IPS DF 19.7 (cell line): ENCODE measurements around the gene ZCCHC12.
"Not testable (repeated sequence)": the region's sequence is repeated elsewhere in the genome, so short reads cannot be mapped to it uniquely, and the experiment has no call there.

Source experiments
- DNase-seq: peaks from one replicate; pipeline ENCODE4 v3.0.0-alpha.2; 2013; ENCODE audit warnings: low read depth, low spot score

Gene ZCCHC12

DNA sequence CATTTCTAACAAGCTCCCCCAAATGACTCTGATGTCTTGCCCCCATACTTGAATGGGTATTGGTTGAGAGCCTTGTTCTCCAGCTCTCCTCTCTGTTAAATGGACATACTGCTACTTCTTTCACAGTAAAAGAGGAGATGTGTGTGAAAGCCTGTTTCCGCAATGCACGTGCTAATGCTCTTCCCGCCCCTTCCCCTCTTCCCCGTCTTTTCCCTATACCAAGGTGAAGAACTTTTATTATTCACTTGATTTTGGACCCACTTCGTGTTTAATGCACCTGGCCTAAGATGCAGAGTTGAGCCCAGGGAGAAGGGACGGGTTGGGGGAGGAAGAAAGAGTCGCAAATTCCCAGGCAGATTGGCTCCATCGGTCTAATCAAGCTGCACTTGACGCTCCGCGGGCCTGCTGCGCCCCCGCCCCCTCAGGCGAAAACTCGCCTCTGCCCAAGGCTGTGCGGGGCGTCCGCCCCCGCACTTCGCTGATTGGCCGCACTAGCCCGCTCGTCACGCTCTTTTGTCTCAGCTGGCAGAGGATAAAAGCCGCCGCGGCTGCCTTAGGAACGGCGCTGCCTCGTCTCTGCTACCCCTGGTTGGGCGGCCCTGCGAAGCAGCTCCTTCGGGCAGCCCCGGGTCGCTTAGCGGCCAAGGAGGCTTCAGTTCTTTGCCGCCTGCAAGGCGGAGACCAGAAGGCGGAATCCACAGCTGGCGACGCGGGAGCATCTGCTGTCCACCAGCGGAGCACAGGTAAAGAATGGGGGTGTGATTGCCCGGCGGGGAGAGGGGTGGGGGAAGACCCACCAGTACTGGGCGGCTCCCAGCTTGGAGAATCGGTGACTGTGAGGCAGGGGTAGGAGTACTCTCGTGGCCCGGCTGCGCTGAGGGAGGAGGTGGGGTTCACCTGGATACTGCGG, at the start of gene ZCCHC12:
TSS of gene ZCCHC12 (plus strand) at position 562 of the 910 bp plus-strand sequence. CDS start 1,421 bp downstream, outside the sequence.
- no peak for DNase-seq

GRCh38 chrX:118779581-118779980, 44.0 kb upstream of the ZCCHC12 start:
- no peak for DNase-seq

- DNase-seq = no peak
Observed at GRCh38 chrX:118780509-118780908, 43.1 kb upstream of the ZCCHC12 start.

- no peak for DNase-seq
Observed at GRCh38 chrX:118780911-118781310, 42.7 kb upstream of the ZCCHC12 start.

DNA sequence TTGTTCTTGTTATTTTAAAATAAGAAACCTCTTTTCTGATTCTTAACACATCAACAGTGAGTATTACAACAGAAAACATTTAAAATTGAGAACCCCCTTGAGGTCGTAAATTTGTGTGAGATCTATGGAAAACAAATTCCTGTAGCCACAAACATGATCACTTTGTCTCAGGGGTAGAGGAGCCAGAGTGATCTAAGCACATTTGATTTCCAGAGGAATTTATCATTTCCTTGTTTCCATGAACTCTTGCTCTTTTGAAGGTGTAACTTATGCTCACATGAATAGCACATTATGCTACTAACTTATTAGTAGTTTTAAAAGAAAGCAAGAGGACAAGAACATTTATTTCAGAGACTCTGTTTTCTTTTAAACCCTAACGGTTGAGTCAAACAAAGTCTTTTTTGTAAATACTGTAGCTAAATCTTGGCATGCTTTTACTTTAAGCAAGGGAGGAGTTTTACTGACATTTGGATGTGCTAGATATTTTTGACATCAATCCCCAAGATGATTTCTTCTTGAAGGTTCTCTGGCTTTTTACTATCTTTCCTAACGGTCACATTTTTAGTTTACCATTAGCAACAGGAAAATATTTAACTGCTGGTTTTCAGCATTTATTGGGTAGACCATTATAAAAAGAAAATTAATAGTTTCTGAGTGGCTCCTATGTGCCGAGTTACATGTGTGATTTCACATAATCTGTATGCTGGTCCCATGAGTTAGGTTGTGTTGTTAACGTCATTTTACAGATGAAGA, 27.9 kb upstream of the ZCCHC12 start:
- DNase-seq = no peak

GRCh38 chrX:118802857-118803256, 20.8 kb upstream of the ZCCHC12 start:
- no peak for DNase-seq

GRCh38 chrX:118807151-118808017, 16.2 kb upstream of the ZCCHC12 start:
- no peak for DNase-seq

GRCh38 chrX:118817257-118817656, 6.4 kb upstream of the ZCCHC12 start:
- not testable (repeated sequence) for DNase-seq

- DNase-seq = no peak
Observed at GRCh38 chrX:118824173-118824730, 628 bp downstream of the ZCCHC12 start.

DNA sequence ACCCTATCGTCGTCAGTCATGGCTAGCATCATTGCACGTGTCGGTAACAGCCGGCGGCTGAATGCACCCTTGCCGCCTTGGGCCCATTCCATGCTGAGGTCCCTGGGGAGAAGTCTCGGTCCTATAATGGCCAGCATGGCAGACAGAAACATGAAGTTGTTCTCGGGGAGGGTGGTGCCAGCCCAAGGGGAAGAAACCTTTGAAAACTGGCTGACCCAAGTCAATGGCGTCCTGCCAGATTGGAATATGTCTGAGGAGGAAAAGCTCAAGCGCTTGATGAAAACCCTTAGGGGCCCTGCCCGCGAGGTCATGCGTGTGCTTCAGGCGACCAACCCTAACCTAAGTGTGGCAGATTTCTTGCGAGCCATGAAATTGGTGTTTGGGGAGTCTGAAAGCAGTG, 1.6 kb downstream of the ZCCHC12 start:
- no peak for DNase-seq

DNA sequence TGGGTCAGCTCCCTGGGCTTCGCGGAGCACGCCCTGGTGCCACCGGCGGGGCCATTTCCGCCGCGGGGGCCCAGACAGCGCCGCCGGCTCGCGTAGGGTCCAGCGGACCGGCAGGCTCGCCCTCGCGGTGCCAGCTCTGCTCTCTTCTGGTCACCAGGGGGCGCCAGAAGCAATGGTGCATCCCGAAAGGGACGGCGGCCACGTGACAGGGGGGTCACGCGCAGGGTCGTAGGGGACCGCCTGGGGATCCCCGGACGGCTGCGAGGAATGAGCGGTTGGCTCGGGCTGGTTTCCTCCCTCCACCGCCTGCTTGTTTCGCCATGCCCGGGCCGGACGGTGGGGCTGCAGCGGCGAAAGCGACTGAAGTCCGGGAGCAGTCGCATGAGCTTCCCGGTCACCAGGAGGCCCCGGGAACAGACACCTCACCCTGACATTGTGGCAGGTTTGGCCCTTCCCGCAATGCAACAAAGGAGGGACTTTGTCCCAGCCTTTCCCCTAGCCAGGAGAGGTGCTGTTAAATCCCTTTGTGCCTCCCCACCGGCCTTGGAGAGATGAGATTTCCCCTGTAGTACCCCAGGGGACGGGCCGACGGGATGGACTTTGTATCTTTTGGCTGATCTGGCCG, 15.8 kb downstream of the ZCCHC12 start:
- no peak for DNase-seq

- no peak for DNase-seq
Observed at GRCh38 chrX:118847676-118848075, 24.1 kb downstream of the ZCCHC12 start.

DNA sequence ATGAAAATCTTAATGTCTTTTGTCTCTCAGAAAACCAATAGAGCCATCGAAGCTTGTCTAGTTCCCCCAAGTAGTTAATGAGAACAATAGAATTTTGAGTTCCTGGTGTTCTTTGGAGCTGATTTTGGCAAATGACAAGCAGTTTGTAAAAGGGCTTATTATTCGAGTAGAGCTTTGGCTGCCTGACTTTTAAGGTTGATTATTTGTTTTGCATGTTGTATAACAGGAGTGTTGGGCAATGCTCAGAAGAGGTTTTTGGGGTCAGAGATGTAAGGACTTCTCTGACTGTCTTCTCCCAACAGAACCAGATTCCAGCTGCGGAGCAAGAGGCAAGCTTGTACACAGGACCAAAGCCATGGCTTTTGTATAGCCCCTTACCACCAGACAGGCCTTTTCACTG, 30.0 kb downstream of the ZCCHC12 start:
- no peak for DNase-seq

DNA sequence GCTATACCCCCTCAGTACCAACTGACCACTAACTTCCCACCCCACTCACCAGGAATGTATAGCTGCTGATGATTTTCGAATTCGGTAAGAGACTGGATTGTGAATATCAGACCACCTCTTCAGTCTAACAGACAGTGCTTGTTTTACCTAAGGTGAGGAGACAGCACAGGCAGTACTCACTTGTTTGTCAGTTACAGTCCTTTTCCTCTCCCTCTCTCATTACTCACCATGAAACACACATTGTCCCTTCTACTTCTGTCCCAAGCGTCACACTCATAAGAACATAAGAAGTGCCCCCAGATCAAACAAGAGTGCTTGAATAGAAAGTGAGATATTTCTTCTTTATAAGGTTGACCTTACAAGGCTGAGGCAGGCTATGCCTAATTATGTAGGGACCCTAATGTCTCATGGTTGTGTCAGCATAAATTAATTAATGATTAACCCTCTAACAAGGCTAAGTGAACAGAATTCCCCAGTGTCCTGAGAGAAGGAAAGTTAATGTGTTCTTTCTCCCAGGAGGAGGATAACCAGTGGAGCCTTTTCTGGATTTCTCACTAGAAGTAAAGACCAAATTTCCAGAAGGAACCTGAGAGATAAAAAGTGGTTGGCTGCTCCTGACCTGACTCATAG, 32.2 kb downstream of the ZCCHC12 start:
- no peak for DNase-seq

DNA sequence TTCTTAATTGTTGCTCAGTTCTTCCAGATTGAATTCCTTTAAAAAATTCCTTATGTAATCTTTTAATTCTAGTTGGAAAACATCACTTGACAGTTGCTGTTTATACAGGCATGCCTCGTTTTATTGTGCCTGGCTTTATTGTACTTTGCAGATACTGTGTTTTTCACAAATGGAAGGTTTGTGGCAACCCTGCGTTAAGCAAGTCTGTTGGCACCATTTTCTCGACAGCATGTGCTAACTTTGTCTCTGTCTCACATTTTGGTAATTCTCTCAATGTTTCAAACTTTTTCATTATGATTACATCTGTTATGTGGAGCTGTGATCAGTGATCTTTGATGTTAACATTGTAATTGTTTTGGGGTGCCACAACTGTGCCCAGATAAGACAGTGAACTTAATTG, 33.4 kb downstream of the ZCCHC12 start:
- DNase-seq = no peak

GRCh38 chrX:118861338-118861737, 37.7 kb downstream of the ZCCHC12 start:
- DNase-seq = no peak

DNA sequence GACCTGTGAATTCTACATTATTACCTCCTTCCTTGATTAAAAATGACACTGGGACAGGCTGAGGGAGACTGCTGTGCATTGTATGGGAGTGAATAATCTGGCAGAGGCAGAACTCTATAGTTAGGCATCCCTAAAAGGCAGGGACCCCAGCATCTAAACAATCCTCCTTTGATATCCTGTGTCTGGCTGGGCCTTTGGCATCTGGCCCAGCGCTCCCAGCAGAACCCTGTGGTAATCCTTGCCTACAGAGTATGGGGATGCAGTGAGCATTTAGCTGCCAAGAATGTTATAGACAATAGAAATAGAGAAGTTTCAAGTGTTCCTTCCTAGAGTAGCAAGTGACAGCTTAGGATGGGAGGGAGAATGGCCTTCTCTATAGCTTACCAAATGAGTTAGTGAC, 38.5 kb downstream of the ZCCHC12 start:
- DNase-seq = no peak

DNA sequence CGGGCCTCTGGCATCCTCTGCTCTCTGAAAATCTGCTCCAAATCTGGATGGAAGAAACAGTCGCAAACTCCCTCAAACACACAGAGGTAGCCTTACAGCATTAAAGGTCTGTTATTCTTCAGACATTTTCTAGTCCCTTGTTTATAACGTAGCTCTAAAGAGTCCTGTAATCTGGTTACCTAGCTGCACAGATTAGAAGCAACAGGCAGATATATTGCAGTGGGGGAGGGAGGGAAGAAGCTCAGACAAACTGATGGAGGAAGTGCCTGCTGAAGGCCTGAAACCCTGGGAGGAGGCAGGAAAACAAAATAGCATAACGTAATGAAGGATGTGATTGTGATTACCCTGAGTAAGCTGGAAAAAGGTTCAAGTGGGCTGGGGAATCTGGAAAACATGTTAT, 39.4 kb downstream of the ZCCHC12 start:
- DNase-seq = no peak

DNA sequence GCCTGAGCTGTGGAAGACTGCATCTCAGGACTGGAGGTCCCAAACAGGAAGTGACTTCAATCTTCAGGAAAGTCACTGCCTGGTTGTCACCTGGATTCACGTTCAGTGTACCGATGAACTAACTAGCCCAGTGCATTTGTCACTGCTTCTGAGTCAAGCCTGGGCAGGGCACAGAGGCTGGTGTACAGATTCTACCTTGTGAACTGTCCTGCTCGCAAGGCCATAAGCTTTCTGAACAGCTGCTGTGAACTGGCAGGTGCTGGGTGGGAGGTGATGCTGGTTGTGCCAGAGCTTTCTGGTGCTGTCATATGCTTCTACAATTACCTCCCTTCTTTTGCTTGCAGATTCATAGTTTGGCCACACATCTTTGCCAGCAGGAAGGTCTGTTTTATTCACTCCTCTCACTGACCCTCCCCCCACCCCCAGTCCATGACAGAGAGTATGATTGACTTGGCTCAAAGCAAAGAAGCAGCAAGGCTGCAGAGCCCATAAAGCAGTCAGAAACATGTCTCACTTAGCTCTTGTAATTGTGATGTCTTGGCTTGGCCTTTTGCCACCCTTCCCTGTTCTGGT, 40.5 kb downstream of the ZCCHC12 start:
- no peak for DNase-seq

GRCh38 chrX:118865231-118865630, 41.6 kb downstream of the ZCCHC12 start:
- no peak for DNase-seq
